DND-41 (cell line): Measurements from ENCODE around the gene ZBTB45.
A peak's percentile ranks its signal among the peaks of the same experiment; 100 is the strongest.

Experiments
- ATAC-seq: fragments of 200-7000 bp; cut with Tn5 transposase; 3 replicates; pipeline ENCODE4 v1.9.1; 2021; ENCODE audit warnings: low read depth; ENCODE audit not compliant: insufficient read depth
- DNase-seq: peaks from one replicate; pipeline ENCODE4 v3.0.0-alpha.2; 2020
- H2AFZ ChIP-seq: 2 replicates; pipeline ENCODE4 v1.6.0; 2012; ENCODE audit warnings: low read depth, low read length
- H3K27ac ChIP-seq: 2 replicates; pipeline ENCODE4 v1.5.1; 2012; ENCODE audit warnings: low read length, inconsistent platforms
- H3K27me3 ChIP-seq: fragments of 200-600 bp; sonication (generic); 2 replicates; pipeline ENCODE4 v1.6.0; 2012; ENCODE audit warnings: low read length, mild to moderate bottlenecking, inconsistent platforms; ENCODE audit not compliant: insufficient read depth, poor library complexity
- H3K36me3 ChIP-seq: 2 replicates; pipeline ENCODE4 v1.5.1; 2012; ENCODE audit warnings: low read length, inconsistent platforms; ENCODE audit not compliant: insufficient read depth
- H3K4me1 ChIP-seq: 2 replicates; pipeline ENCODE4 v1.5.1; 2012; ENCODE audit warnings: mild to moderate bottlenecking, low read length; ENCODE audit not compliant: insufficient read depth
- H3K4me2 ChIP-seq: 2 replicates; pipeline ENCODE4 v1.6.0; 2012; ENCODE audit warnings: mild to moderate bottlenecking, moderate library complexity, low read length, inconsistent platforms; ENCODE audit not compliant: insufficient read depth
- H3K4me3 ChIP-seq, 2 experiments: fragments of 200-600 bp in 1 of 2; shearing (Covaris generic) in 1 of 2; 2 replicates each; pipeline ENCODE4 v1.5.1; 2012 to 2016; ENCODE audit warnings: inconsistent platforms in 2 of 2, low read length in 2 of 2, mild to moderate bottlenecking in 2 of 2, low read depth in 1 of 2, moderate library complexity in 1 of 2
- H3K79me2 ChIP-seq: 2 replicates; pipeline ENCODE4 v1.6.0; 2012; ENCODE audit warnings: low read length, inconsistent platforms; ENCODE audit not compliant: insufficient read depth
- H3K9ac ChIP-seq: 2 replicates; pipeline ENCODE4 v1.6.0; 2012; ENCODE audit warnings: low read depth, mild to moderate bottlenecking, inconsistent platforms, low read length, moderate library complexity
- H3K9me3 ChIP-seq: 2 replicates; pipeline ENCODE4 v1.5.1; 2012; ENCODE audit warnings: low read length, moderate library complexity, mild to moderate bottlenecking, inconsistent platforms; ENCODE audit not compliant: insufficient read depth, severe bottlenecking
- H4K20me1 ChIP-seq: 2 replicates; pipeline ENCODE4 v1.6.0; 2012; ENCODE audit warnings: low read length; ENCODE audit not compliant: insufficient read depth
- CTCF ChIP-seq: IDR thresholded peaks from 2 replicates; pipeline ENCODE4 v1.5.1; 2012; ENCODE audit warnings: borderline replicate concordance, low read length, moderate library complexity, mild to moderate bottlenecking; ENCODE audit not compliant: poor library complexity, severe bottlenecking; ENCODE audit errors: extremely low read depth
- EZH2 ChIP-seq: IDR thresholded peaks from 3 replicates; pipeline ENCODE4 v1.6.1; 2012; ENCODE audit warnings: borderline replicate concordance, low read depth, mild to moderate bottlenecking, moderate library complexity, low read length, inconsistent platforms; ENCODE audit not compliant: severe bottlenecking

Gene ZBTB45

GRCh38 chr19:58520257-58520599 lies 618 bp upstream of the ZBTB45 start:
- peak overlapping the region; percentile 94 for H3K27ac ChIP-seq
- H2AFZ ChIP-seq: peak overlapping the region; percentile 88
- H3K4me2 ChIP-seq: peak overlapping the region; percentile 90
- H3K4me1 ChIP-seq: peaks cover 45% of the 10 kb centered on the region
- peaks cover 21% of the 10 kb centered on the region for H4K20me1 ChIP-seq
- no peaks in the 10 kb centered on the region for H3K9me3 ChIP-seq
- H3K9ac ChIP-seq: peak overlapping the region; percentile 98
- peak overlapping the region; percentile 82 to 92; a peak in 3 of 4 replicates for H3K4me3 ChIP-seq
- H3K36me3 ChIP-seq: peaks cover 23% of the 10 kb centered on the region
- TF ChIP-seq CTCF: no peak
- TF ChIP-seq EZH2: no peak
- H3K27me3 ChIP-seq: no peaks in the 10 kb centered on the region
- ATAC-seq: no peak
- peaks cover 49% of the 10 kb centered on the region for H3K79me2 ChIP-seq
- DNase-seq: no peak

- Histone ChIP-seq H3K4me3 (peak overlapping the region; percentile 82 to 92), H3K9me3 (no peaks in the 10 kb centered on the region), H3K9ac (peak overlapping the region; percentile 98), H3K4me1 (peaks cover 55% of the 10 kb centered on the region), H3K27me3 (no peaks in the 10 kb centered on the region), H3K27ac (peak overlapping the region; percentile 94), H3K4me2 (peak overlapping the region; percentile 90), H3K79me2 (peaks cover 59% of the 10 kb centered on the region), H4K20me1 (peaks cover 21% of the 10 kb centered on the region), H3K36me3 (peaks cover 29% of the 10 kb centered on the region), H2AFZ (peak overlapping the region; percentile 88)
- ATAC-seq: peak; percentile 44
- TF ChIP-seq CTCF: peak; percentile 86
- no peak for TF ChIP-seq EZH2
- DNase-seq: peak; percentile 79
Measured at GRCh38 chr19:58519087-58519354, 589 bp downstream of the ZBTB45 start.

GRCh38 chr19:58518256-58519086 lies 1.1 kb downstream of the ZBTB45 start:
- peak overlapping the region; percentile 88; the same call in 1 of the 2 replicates for H2AFZ ChIP-seq
- DNase-seq: peak; percentile 36

GRCh38 chr19:58516964-58517833 lies 2.4 kb downstream of the ZBTB45 start:
- peaks cover 63% of the 10 kb centered on the region for H3K4me1 ChIP-seq
- peak overlapping the region; percentile 98; the same call in 1 of the 2 replicates for H3K9ac ChIP-seq
- peak; percentile 48 for TF ChIP-seq CTCF
- no peak for TF ChIP-seq EZH2
- H3K27me3 ChIP-seq: no peaks in the 10 kb centered on the region
- no peak for DNase-seq
- 0 out of 4 replicates have a peak overlapping the region, but pooled peaks of 1 of the 2 experiments have one; percentile 15 for H3K4me3 ChIP-seq
- peaks cover 21% of the 10 kb centered on the region for H4K20me1 ChIP-seq
- H3K4me2 ChIP-seq: peak overlapping the region; percentile 90
- H3K9me3 ChIP-seq: no peaks in the 10 kb centered on the region
- no peak for ATAC-seq
- peaks cover 29% of the 10 kb centered on the region for H3K36me3 ChIP-seq
- H3K27ac ChIP-seq: peak overlapping the region; percentile 15
- H3K79me2 ChIP-seq: peaks cover 60% of the 10 kb centered on the region
- H2AFZ ChIP-seq: no peak overlapping the region

More at GRCh38 chr19:58518256-58519086, 1.1 kb downstream of the ZBTB45 start:
- Histone ChIP-seq H3K27ac (peak overlapping the region; percentile 94), H3K4me1 (peaks cover 59% of the 10 kb centered on the region), H4K20me1 (peaks cover 21% of the 10 kb centered on the region), H3K36me3 (peaks cover 29% of the 10 kb centered on the region), H3K27me3 (no peaks in the 10 kb centered on the region), H3K4me3 (peak overlapping the region; percentile 82 to 92), H3K79me2 (peaks cover 60% of the 10 kb centered on the region), H3K9me3 (no peaks in the 10 kb centered on the region), H3K4me2 (peak overlapping the region; percentile 90), H3K9ac (peak overlapping the region; percentile 98)
- no peak for TF ChIP-seq EZH2
- no peak for ATAC-seq
